Karpas-422 (cell line): ENCODE measurements around the gene GCHFR. TPM values are rescaled to one million over a fixed set of nuclear protein-coding genes. Genes with fewer than 3 reads are reported as not detected.

ENCODE experiments used
- DNase-seq: peaks from one replicate; pipeline ENCODE4 v3.0.0-alpha.2; 2015
- H2AFZ ChIP-seq: fragments of 200-600 bp; sonication (generic); 2 replicates; pipeline ENCODE4 v1.6.1; 2014; ENCODE audit warnings: antibody characterized with exemption, low read length, mixed read lengths
- H3K27ac ChIP-seq: fragments of 200-600 bp; sonication (generic); 2 replicates; pipeline ENCODE4 v1.5.1; 2014; ENCODE audit warnings: mild to moderate bottlenecking, low read length, moderate library complexity
- H3K27me3 ChIP-seq: fragments of 200-600 bp; sonication (generic); 2 replicates; pipeline ENCODE4 v1.6.1; 2014; ENCODE audit warnings: low read length, mixed read lengths
- H3K36me3 ChIP-seq: fragments of 200-600 bp; sonication (generic); 2 replicates; pipeline ENCODE4 v1.6.1; 2014; ENCODE audit warnings: low read length, mixed read lengths; ENCODE audit not compliant: insufficient read depth
- H3K4me1 ChIP-seq: fragments of 200-600 bp; sonication (generic); 2 replicates; pipeline ENCODE4 v1.6.1; 2014; ENCODE audit warnings: mild to moderate bottlenecking, low read length, mixed read lengths
- H3K4me2 ChIP-seq: fragments of 200-600 bp; sonication (generic); 2 replicates; pipeline ENCODE4 v1.6.1; 2014; ENCODE audit warnings: low read length, low read depth, mild to moderate bottlenecking; ENCODE audit not compliant: poor library complexity, severe bottlenecking
- H3K4me3 ChIP-seq: fragments of 200-600 bp; sonication (generic); 2 replicates; pipeline ENCODE4 v1.5.1; 2014; ENCODE audit warnings: mild to moderate bottlenecking, antibody characterized with exemption, low read length, mixed read lengths
- H3K79me2 ChIP-seq: fragments of 200-600 bp; sonication (generic); 2 replicates; pipeline ENCODE4 v1.6.1; 2014; ENCODE audit warnings: mild to moderate bottlenecking, low read length, mixed read lengths
- H3K9ac ChIP-seq: fragments of 200-600 bp; sonication (generic); 2 replicates; pipeline ENCODE4 v1.6.0; 2014; ENCODE audit warnings: low read length
- H3K9me2 ChIP-seq: fragments of 200-600 bp; sonication (generic), shearing (Covaris generic); replicated peaks from 2 replicates; pipeline ENCODE4 v1.6.0; 2014; ENCODE audit warnings: mild to moderate bottlenecking, low read length, moderate library complexity; ENCODE audit not compliant: insufficient read depth
- H3K9me3 ChIP-seq: fragments of 300-700, 200-600 bp; sonication (generic); 2 replicates; pipeline ENCODE4 v1.6.1; 2014; ENCODE audit warnings: low read length, mixed read lengths
- H4K20me1 ChIP-seq: fragments of 200-600 bp; sonication (generic); 2 replicates; pipeline ENCODE4 v1.6.1; 2014; ENCODE audit warnings: mild to moderate bottlenecking, antibody characterized with exemption, low read length, low read depth; ENCODE audit not compliant: insufficient read depth
- total RNA-seq: library from RNA; depleted of rRNA; stranded (reverse); fragments of >200 nt; shearing (Covaris generic); gene quantifications from 2 replicates; pipeline ENCODE4 v1.2.3, GENCODE V29; 2014; ENCODE audit warnings: low replicate concordance

The GCHFR gene
- total RNA-seq, 1 experiment from 2014 or later = 173 TPM

DNA sequence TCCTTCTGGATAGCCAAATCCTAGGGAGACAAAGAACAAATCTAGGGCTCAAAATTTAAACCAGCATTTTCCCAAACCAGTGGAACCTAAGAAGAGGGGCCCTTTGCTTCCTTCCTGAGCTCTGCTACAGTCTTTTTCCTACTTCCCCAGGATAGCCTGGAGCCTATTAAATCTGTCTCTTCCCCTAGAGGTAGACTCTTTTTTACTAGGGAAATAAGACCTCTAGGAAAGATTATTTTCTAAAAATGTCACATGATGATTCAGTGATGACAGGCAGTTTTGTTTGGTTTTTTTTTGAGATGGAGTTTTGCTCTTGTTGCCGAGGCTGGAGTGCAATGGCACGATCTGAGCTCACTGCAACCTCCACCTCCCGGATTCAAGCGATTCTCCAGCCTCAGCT lies 27.3 kb upstream of the GCHFR start:
- H4K20me1 ChIP-seq = no peaks in the 10 kb centered on the region
- DNase-seq = no peak
- H2AFZ ChIP-seq = no peak overlapping the region
- H3K27me3 ChIP-seq = no peaks in the 10 kb centered on the region
- no peak overlapping the region for H3K27ac ChIP-seq
- H3K36me3 ChIP-seq = peaks cover 31% of the 10 kb centered on the region
- no peaks in the 10 kb centered on the region for H3K4me1 ChIP-seq
- H3K9me3 ChIP-seq = no peaks in the 10 kb centered on the region
- no peak overlapping the region for H3K9ac ChIP-seq
- H3K79me2 ChIP-seq = no peaks in the 10 kb centered on the region
- no peaks in the 10 kb centered on the region for H3K9me2 ChIP-seq
- H3K4me2 ChIP-seq = no peak overlapping the region
- no peak overlapping the region for H3K4me3 ChIP-seq

DNA sequence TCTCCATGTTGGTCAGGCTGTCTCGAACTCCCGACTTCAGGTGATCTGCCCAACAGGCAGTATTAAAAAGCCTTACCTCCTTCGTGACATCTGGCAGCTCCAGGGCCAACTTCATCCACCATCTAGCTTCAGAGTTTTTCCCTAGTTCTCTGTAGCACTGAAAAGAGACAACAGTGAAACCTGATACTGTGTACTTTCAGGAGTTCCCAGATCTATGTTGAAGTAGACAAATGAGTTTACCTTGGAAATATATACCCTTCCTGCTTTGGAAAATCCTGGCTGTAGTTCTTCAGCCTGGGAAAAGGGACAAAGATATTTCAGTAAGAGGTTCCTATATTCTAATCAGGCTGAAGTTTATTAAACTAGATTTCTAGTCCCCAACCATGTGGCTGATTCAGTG lies 26.8 kb upstream of the GCHFR start:
- no peaks in the 10 kb centered on the region for H3K9me2 ChIP-seq
- no peak for DNase-seq

DNA sequence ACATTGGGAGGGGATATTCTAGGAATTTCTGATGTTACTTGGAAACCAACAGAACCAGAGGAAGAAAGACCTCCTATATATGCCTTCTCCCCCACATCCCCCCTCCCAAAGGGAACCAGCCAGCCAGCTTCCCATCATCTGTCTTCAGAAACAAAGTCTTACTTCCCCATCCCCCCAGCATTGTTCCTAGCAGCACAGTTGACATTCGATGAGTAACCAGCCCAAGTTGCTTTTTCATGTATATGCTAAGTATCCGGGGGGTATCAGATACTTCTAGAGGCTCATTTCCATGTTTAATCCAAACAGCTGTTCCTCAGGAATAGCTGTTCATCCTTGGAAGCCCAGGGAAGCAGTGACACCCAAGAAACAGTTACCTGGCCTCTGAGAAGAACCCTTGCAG lies 24.8 kb upstream of the GCHFR start:
- Histone ChIP-seq H3K4me2 (no peak overlapping the region), H2AFZ (no peak overlapping the region), H3K9me3 (no peaks in the 10 kb centered on the region), H3K79me2 (no peaks in the 10 kb centered on the region), H3K27me3 (no peaks in the 10 kb centered on the region), H3K4me1 (no peaks in the 10 kb centered on the region), H4K20me1 (no peaks in the 10 kb centered on the region), H3K27ac (no peak overlapping the region), H3K9ac (no peak overlapping the region), H3K4me3 (no peak overlapping the region), H3K36me3 (peaks cover 23% of the 10 kb centered on the region), H3K9me2 (no peaks in the 10 kb centered on the region)
- DNase-seq = no peak

More for the DNA sequence above, 26.8 kb upstream of the GCHFR start:
- Histone ChIP-seq H3K4me2 (no peak overlapping the region), H3K36me3 (peaks cover 27% of the 10 kb centered on the region), H3K4me1 (no peaks in the 10 kb centered on the region), H3K9ac (no peak overlapping the region), H3K79me2 (no peaks in the 10 kb centered on the region), H3K27ac (no peak overlapping the region), H3K9me3 (no peaks in the 10 kb centered on the region), H3K4me3 (no peak overlapping the region), H4K20me1 (no peaks in the 10 kb centered on the region), H3K27me3 (no peaks in the 10 kb centered on the region), H2AFZ (no peak overlapping the region)

DNA sequence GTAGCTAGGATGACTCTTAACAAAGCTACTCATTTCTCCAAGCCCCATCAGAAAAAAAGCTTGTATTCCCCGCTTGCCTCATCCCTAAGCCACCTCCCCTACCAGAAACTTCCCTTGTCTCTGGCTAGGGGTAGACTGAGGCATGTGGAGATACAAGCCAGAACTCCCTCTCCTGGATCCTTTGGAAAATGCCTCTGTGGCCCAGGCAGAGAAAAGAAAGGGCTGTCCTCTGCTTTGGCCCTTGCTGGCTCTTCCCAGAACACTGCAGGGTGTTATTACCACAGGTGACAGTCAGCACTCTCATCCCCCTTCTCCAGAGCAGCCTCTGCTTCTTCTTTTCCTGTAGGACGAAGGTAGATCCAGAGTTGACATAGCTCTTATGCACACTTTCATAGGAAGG lies 24.0 kb upstream of the GCHFR start:
- no peaks in the 10 kb centered on the region for H3K27me3 ChIP-seq
- peaks cover 19% of the 10 kb centered on the region for H3K36me3 ChIP-seq
- no peaks in the 10 kb centered on the region for H3K9me2 ChIP-seq
- H3K9me3 ChIP-seq = no peaks in the 10 kb centered on the region
- H4K20me1 ChIP-seq = no peaks in the 10 kb centered on the region
- no peak overlapping the region for H3K4me3 ChIP-seq
- no peak overlapping the region for H2AFZ ChIP-seq
- H3K27ac ChIP-seq = no peak overlapping the region
- H3K4me2 ChIP-seq = no peak overlapping the region
- H3K4me1 ChIP-seq = no peaks in the 10 kb centered on the region
- no peak overlapping the region for H3K9ac ChIP-seq
- no peaks in the 10 kb centered on the region for H3K79me2 ChIP-seq
- no peak for DNase-seq

DNA sequence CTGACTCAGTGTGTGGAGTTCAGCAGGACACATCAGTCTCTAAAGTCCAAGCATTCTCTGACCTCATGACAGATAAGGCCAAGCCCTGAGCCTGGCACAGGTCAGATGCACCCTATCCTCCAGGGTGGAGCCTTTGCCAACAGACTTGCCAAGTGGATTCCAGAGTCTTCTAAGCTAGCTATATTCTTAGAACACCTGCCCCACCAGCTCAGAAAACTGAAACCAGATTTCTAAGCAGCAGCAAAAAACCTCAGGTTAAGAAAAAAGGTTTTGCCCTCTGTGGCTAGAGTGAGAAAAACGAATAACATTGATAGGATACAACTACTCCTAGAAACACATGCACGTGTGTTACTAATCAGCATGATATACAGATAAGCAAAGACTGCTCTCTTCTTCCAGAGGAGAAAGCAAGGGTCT lies 20.4 kb upstream of the GCHFR start:
- DNase-seq = no peak
- H3K4me3 ChIP-seq = no peak overlapping the region

DNA sequence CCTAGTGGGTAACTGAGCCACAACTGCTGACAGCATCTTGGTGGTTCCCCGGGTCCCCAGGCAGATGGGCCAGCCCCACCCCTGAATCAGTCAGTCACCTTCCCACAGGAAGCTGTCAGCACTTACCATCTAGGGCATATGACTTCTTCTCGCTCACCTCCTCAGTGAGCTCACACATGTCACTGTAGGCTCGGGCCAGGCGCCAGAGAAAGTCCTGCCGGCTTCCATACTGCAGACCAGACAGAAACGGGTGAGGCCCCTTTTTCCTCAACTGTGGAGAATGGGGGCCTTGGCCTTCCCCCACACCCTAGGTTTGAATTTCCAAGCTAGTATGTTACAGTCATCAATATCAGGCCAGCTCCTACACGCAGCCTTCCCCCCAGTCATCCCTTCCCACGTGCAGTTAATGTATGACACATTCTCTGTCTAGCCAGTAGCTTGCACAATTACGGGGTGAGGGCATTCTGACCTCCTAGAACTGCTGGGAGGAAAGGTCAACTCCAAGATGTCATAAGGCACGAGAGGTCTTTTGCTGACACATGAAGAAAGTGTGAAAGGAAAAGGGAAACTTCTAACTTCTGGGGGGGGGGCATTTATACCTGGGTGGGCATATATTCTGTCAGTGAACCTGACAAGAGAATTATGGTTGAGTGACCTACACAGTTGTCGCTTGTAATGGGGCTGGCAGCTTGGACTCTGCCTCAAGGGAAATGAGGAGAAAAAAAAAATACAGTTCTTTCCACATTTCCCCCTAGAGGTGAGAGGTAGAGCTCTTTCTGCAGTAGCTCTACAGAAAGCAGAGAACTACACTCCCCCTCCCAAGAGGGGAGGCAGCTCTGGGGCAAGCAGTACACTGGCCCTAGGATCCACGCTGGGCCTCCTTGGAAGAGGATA lies 19.7 kb upstream of the GCHFR start:
- no peaks in the 10 kb centered on the region for H4K20me1 ChIP-seq
- H3K9me3 ChIP-seq = no peaks in the 10 kb centered on the region
- H2AFZ ChIP-seq = no peak overlapping the region
- H3K9ac ChIP-seq = no peak overlapping the region
- no peak overlapping the region for H3K4me2 ChIP-seq
- no peaks in the 10 kb centered on the region for H3K79me2 ChIP-seq
- H3K27ac ChIP-seq = no peak overlapping the region
- DNase-seq = peak; percentile 53
- peaks cover 17% of the 10 kb centered on the region for H3K4me1 ChIP-seq
- no peaks in the 10 kb centered on the region for H3K27me3 ChIP-seq
- no peaks in the 10 kb centered on the region for H3K9me2 ChIP-seq
- H3K4me3 ChIP-seq = no peak overlapping the region
- peaks cover 4% of the 10 kb centered on the region; the same call in 1 of the 2 replicates for H3K36me3 ChIP-seq

More for the DNA sequence above, 20.4 kb upstream of the GCHFR start:
- no peaks in the 10 kb centered on the region for H3K9me3 ChIP-seq
- H3K4me2 ChIP-seq = no peak overlapping the region
- no peaks in the 10 kb centered on the region for H3K9me2 ChIP-seq
- no peak overlapping the region for H2AFZ ChIP-seq
- no peaks in the 10 kb centered on the region for H4K20me1 ChIP-seq
- H3K36me3 ChIP-seq = peaks cover 9% of the 10 kb centered on the region; the same call in 1 of the 2 replicates
- no peaks in the 10 kb centered on the region for H3K79me2 ChIP-seq
- no peak overlapping the region for H3K27ac ChIP-seq
- H3K4me1 ChIP-seq = peaks cover 17% of the 10 kb centered on the region
- no peaks in the 10 kb centered on the region for H3K27me3 ChIP-seq
- H3K9ac ChIP-seq = no peak overlapping the region

DNA sequence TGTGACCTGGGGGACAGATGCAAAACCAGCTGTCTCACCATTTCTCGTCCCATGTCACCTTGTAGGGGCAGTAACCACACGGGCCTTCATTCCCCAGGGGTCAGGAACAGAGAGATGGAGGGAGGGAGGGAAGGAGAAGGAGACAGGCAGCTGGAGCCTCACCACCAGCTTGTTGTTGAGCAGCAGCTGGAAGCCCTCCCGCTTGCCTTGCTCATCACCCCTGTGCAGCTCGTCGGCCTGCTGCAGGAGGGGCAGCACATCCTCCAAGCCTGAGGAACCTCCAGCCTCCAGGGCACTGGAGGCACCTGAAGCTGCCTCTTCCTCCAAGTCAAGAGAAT lies 19.1 kb upstream of the GCHFR start:
- Histone ChIP-seq H3K9me3 (no peaks in the 10 kb centered on the region), H3K36me3 (peaks cover 5% of the 10 kb centered on the region; the same call in 1 of the 2 replicates), H3K4me1 (peaks cover 17% of the 10 kb centered on the region), H3K4me3 (no peak overlapping the region), H3K79me2 (no peaks in the 10 kb centered on the region), H3K9me2 (no peaks in the 10 kb centered on the region), H3K4me2 (no peak overlapping the region), H3K27me3 (no peaks in the 10 kb centered on the region), H2AFZ (no peak overlapping the region), H4K20me1 (no peaks in the 10 kb centered on the region), H3K9ac (no peak overlapping the region), H3K27ac (no peak overlapping the region)
- DNase-seq = no peak

DNA sequence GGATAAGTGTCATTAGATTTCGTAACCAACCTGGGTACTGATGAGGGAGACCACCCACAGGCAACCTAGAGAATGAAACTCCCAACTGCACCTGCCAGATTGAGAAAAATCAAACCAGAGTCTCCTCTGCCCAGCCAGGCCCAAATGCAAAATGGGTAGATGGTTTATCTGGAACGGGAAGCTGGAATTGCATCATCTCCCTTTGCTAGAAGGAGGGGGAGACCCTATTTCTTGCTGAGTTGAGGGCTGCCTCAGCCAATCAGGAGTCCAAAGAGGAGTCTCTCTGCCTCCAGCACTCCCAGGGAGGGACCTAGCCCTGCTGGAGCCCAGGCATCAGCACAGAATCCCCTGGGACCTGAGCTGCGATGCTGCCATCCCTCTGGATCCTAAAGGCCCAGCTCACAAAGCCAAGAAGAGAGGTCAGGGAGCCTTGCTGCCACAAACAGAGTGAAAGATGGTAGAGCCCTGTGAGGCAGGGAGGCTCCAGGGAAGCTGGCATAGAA lies 16.9 kb upstream of the GCHFR start:
- no peaks in the 10 kb centered on the region for H3K9me3 ChIP-seq
- H3K27me3 ChIP-seq = no peaks in the 10 kb centered on the region
- H3K4me2 ChIP-seq = no peak overlapping the region
- H3K4me1 ChIP-seq = peaks cover 17% of the 10 kb centered on the region
- DNase-seq = no peak
- H3K9me2 ChIP-seq = no peaks in the 10 kb centered on the region
- H3K79me2 ChIP-seq = peaks cover 11% of the 10 kb centered on the region
- peak overlapping the region; percentile 56 for H3K27ac ChIP-seq
- H2AFZ ChIP-seq = no peak overlapping the region
- no peak overlapping the region for H3K4me3 ChIP-seq
- H3K36me3 ChIP-seq = peaks cover 5% of the 10 kb centered on the region; the same call in 1 of the 2 replicates
- peak overlapping the region; percentile 21; the same call in 1 of the 2 replicates for H3K9ac ChIP-seq
- no peaks in the 10 kb centered on the region for H4K20me1 ChIP-seq
